ENCODE results near the gene CCDC187. TPM values are rescaled to one million over a fixed set of nuclear protein-coding genes. Genes with fewer than 3 reads are reported as not detected.

CCDC187 gene
- total and polyA plus RNA-seq, 2 of the 4 experiments (the other 2 are of a cell fraction) = not detected

- BruUV-seq (replicated peaks) = no TSS peak
- peaks cover 63% of the 10 kb centered on the region for H3K36me3 ChIP-seq (ENCODE audit: control insufficient read depth, insufficient read depth, low read length)
- intact Hi-C loops (cut with micrococcal nuclease) (no loop called here), dilution Hi-C loops (cut with HindIII; ENCODE audit: low sequenced_read_pairs, unreplicated experiment) (no loop called here), in situ Hi-C loops (cut with MboI; ENCODE audit: low sequenced_read_pairs) (no loop called here)
- H3K27me3 ChIP-seq (ENCODE audit: control insufficient read depth, insufficient read depth, low read length) = no peaks in the 10 kb centered on the region
- H3K4me3 ChIP-seq (ENCODE audit: insufficient read depth, low read depth, low read length) = no peak overlapping the region
- no peak overlapping the region; the same call in 1 of the 2 replicates for H3K14ac ChIP-seq (replicated peaks; ENCODE audit: low read depth, low read length)
- peaks cover 92% of the 10 kb centered on the region for H4K20me1 ChIP-seq (ENCODE audit: insufficient read depth, low read length)
- ATAC-seq (ENCODE audit: low read depth) (no peak), DNase-seq (no peak)
- no peak overlapping the region for H4K91ac ChIP-seq (ENCODE audit: insufficient read depth, low read depth, low read length)
- no peak overlapping the region for H4K8ac ChIP-seq (ENCODE audit: low read depth in 2 of 2, low read length in 2 of 2)
- H3K9me1 ChIP-seq (ENCODE audit: insufficient read depth, low read length) = peaks cover 6% of the 10 kb centered on the region; the same call in 1 of the 2 replicates
- H3K56ac ChIP-seq (ENCODE audit: extremely low read depth, insufficient read depth, low read length) = no peak overlapping the region
- CTCF ChIA-PET = interaction anchor here (0.6 kb wide), 1 partner anchor 39 kb away, joined by 3 read pairs; no protein-coding TSS in a partner anchor
- H3K79me1 ChIP-seq (ENCODE audit: low read depth in 1 of 2, low read length in 2 of 2) = peaks cover 4 to 74% of the 10 kb centered on the region in 2 experiments
- H2AK5ac ChIP-seq (ENCODE audit: low read depth, low read length) = no peak overlapping the region
- H3K18ac ChIP-seq (ENCODE audit: low read depth, low read length) = no peak overlapping the region
- POLR2A ChIA-PET (ENCODE audit: unreplicated experiment) = interaction anchor here (0.6 kb wide), 1 partner anchor 58 kb away, joined by 3 read pairs; no protein-coding TSS in a partner anchor
- no peak overlapping the region for H3K4me2 ChIP-seq (ENCODE audit: low read depth, low read length)
- H2BK15ac ChIP-seq (ENCODE audit: low read depth, low read length) = no peak overlapping the region
- H2AK9ac ChIP-seq (replicated peaks; ENCODE audit: low read depth, low read length, poor library complexity) = no peak overlapping the region
- H2BK20ac ChIP-seq (ENCODE audit: low read depth, low read length) = no peak overlapping the region
- no peak overlapping the region for H3K9ac ChIP-seq (ENCODE audit: low read depth, low read length)
- WGBS, 2 experiments (ENCODE audit: extremely low coverage in 2 of 2, insufficient read length in 1 of 2) = 83% methylated on average over 1 of the region's 17 CpGs; no CpG with 5 or more reads in 1 of the 2 experiments
- TF ChIP-seq CHD1 (IDR thresholded peaks at IDR 0.05; ENCODE audit: low read depth, low read length) = no peak
- H3K4ac ChIP-seq (ENCODE audit: low read depth, low read length) = no peak overlapping the region
- H2BK120ac ChIP-seq (ENCODE audit: low read depth, low read length) = no peak overlapping the region
- H3K9me3 ChIP-seq (ENCODE audit: control insufficient read depth, insufficient read depth, low read length) = no peaks in the 10 kb centered on the region
- no peak overlapping the region for H2AFZ ChIP-seq (replicated peaks; ENCODE audit: low read length, poor library complexity)
- no peak overlapping the region for H3K27ac ChIP-seq (ENCODE audit: insufficient read depth, low read length)
- H2BK5ac ChIP-seq (ENCODE audit: low read depth, low read length, poor library complexity, severe bottlenecking) = no peak overlapping the region
- peaks cover 27% of the 10 kb centered on the region for H3K4me1 ChIP-seq (ENCODE audit: control insufficient read depth, insufficient read depth, low read length)
- no peak overlapping the region for H4K5ac ChIP-seq (ENCODE audit: low read depth, low read length)
- H3K23ac ChIP-seq (ENCODE audit: low read depth, low read length) = no peak overlapping the region
Measured at GRCh38 chr9:136333486-136333885, 29.6 kb upstream of the CCDC187 start.
